HepG2 (cell line): Measurements from ENCODE around the gene UCN. TPM values are rescaled to one million over a fixed set of nuclear protein-coding genes. Genes with fewer than 3 reads are reported as not detected.
"Not testable (repeated sequence)": the region's sequence is repeated elsewhere in the genome, so short reads cannot be mapped to it uniquely, and the experiment has no call there.

Experiments
- ATAC-seq: fragments of 200-7000 bp; cut with Tn5 transposase; 3 replicates; pipeline ENCODE4 v1.9.1; 2020; ENCODE audit warnings: mild to moderate bottlenecking, moderate library complexity
- BruUV-seq: library from RNA; stranded (reverse); fragments of 400-500 nt; replicated peaks from 2 replicates; lab custom pipeline; 2021; lab: Mats Ljungman, UMichigan
- CTCF ChIA-PET: fragments of 300-600 bp; formaldehyde crosslinking; extraction: SDS; loops from one replicate; lab custom pipeline; 2021; ENCODE audit warnings: low total read pairs, inconsistent platforms, low intra/inter-chr PET ratio; lab: Yijun Ruan, JAX
- POLR2A ChIA-PET: fragments of 350-600 bp; sonication (Branson Sonifier 250); formaldehyde crosslinking; loops from one replicate; lab custom pipeline; 2020; ENCODE audit warnings: antibody characterized with exemption, inconsistent platforms; lab: Yijun Ruan, JAX
- DNase-seq: peaks from one replicate; pipeline ENCODE4 v3.0.0-alpha.2; 2015; ENCODE audit warnings: low spot score
- FAIRE-seq: peaks from 3 replicates; lab custom pipeline; 2011; peaks lifted over from hg19 to GRCh38; lab: Jason Lieb, UNC
- H2AFZ ChIP-seq: one replicate; pipeline ENCODE4 v1.6.1; 2011; ENCODE audit warnings: low read length, inconsistent platforms
- H3K27ac ChIP-seq: fragments of 300-600 bp; 3 replicates; pipeline ENCODE4 v1.8.0; 2011; ENCODE audit warnings: mixed run types, mild to moderate bottlenecking, mixed read lengths, low read length, inconsistent platforms; ENCODE audit not compliant: insufficient read depth; ENCODE audit errors: extremely low read length
- H3K27me3 ChIP-seq, 2 experiments: fragments of 200-600 bp in 1 of 2; 2 replicates in 1 of 2; 3 replicates in 1 of 2; pipeline versions ENCODE4 v1.6.0 to v1.8.0; 2011; ENCODE audit warnings: low read length in 2 of 2, mild to moderate bottlenecking in 2 of 2, moderate library complexity in 2 of 2, inconsistent platforms in 1 of 2; ENCODE audit not compliant: insufficient read depth in 2 of 2, control insufficient read depth in 1 of 2
- H3K36me3 ChIP-seq, 2 experiments: fragments of 200-600 bp in 1 of 2; replicated peaks in 1 of 2; 2 replicates in 1 of 2; 3 replicates in 1 of 2; pipeline versions ENCODE4 v1.5.1 to v1.8.0; 2011; ENCODE audit warnings: low read length in 2 of 2, inconsistent platforms in 1 of 2; ENCODE audit not compliant: insufficient read depth in 2 of 2, control insufficient read depth in 1 of 2
- H3K4me1 ChIP-seq: 2 replicates; pipeline ENCODE4 v1.5.1; 2012; ENCODE audit warnings: low read length, inconsistent platforms; ENCODE audit not compliant: insufficient read depth
- H3K4me2 ChIP-seq: 2 replicates; pipeline ENCODE4 v1.6.0; 2011; ENCODE audit warnings: low read depth, low read length, inconsistent platforms
- H3K4me3 ChIP-seq, 3 experiments: fragments of 200-600 bp in 1 of 3; sonication (generic), shearing (Covaris generic) in 1 of 3; replicated peaks in 1 of 3; 2 replicates each; pipeline ENCODE4 v1.5.1; 2011 to 2016; ENCODE audit warnings: low read length in 3 of 3, inconsistent platforms in 2 of 3, low read depth in 2 of 3, mild to moderate bottlenecking in 2 of 3, control low read depth in 1 of 3, mixed read lengths in 1 of 3; ENCODE audit not compliant: insufficient read depth in 1 of 3
- H3K79me2 ChIP-seq: one replicate; pipeline ENCODE4 v1.6.1; 2011; ENCODE audit warnings: low read length, inconsistent platforms; ENCODE audit not compliant: insufficient read depth
- H3K9ac ChIP-seq: 2 replicates; pipeline ENCODE4 v1.6.0; 2011; ENCODE audit warnings: mild to moderate bottlenecking, low read depth, low read length, inconsistent platforms; ENCODE audit not compliant: insufficient read depth
- H3K9me3 ChIP-seq: 2 replicates; pipeline ENCODE4 v1.5.1; 2012; ENCODE audit warnings: mild to moderate bottlenecking, low read length
- H4K20me1 ChIP-seq: 2 replicates; pipeline ENCODE4 v1.6.0; 2011; ENCODE audit warnings: inconsistent platforms, mild to moderate bottlenecking, low read length, moderate library complexity; ENCODE audit not compliant: insufficient read depth
- AKAP8 ChIP-seq: sonication (generic); formaldehyde crosslinking; IDR thresholded peaks from 2 replicates; pipeline ENCODE4 v1.5.1; 2020; ENCODE audit warnings: mild to moderate bottlenecking, missing genetic modification reagents
- FOXC1 ChIP-seq: sonication (generic); formaldehyde crosslinking; IDR thresholded peaks from 2 replicates; pipeline ENCODE4 v1.8.0; 2022; ENCODE audit warnings: mild to moderate bottlenecking, missing genetic modification reagents, borderline replicate concordance
- GATAD1 ChIP-seq: IDR thresholded peaks from 2 replicates; pipeline ENCODE4 v1.6.1; 2016; ENCODE audit warnings: missing genetic modification reagents, missing compliant biosample characterization
- HOXA3 ChIP-seq: sonication (generic); formaldehyde crosslinking; IDR thresholded peaks from 2 replicates; pipeline ENCODE4 v1.5.0; 2020; ENCODE audit warnings: missing genetic modification reagents
- KDM2A ChIP-seq: sonication (generic); formaldehyde crosslinking; IDR thresholded peaks from 2 replicates; pipeline ENCODE4 v1.4.0; 2020; ENCODE audit warnings: low read depth, missing genetic modification reagents, borderline replicate concordance
- KDM3A ChIP-seq: IDR thresholded peaks from 2 replicates; pipeline ENCODE4 v1.6.1; 2018; ENCODE audit warnings: low read depth, missing compliant biosample characterization
- KDM5B ChIP-seq: sonication (generic); formaldehyde crosslinking; IDR thresholded peaks from 2 replicates; pipeline ENCODE4 v1.4.0; 2020; ENCODE audit warnings: missing genetic modification reagents, mild to moderate bottlenecking, borderline replicate concordance
- MAX ChIP-seq: IDR thresholded peaks from 2 replicates; pipeline ENCODE4 v1.6.1; 2012; ENCODE audit warnings: inconsistent platforms
- MYC ChIP-seq: sonication (generic); formaldehyde crosslinking; IDR thresholded peaks from 2 replicates; pipeline ENCODE4 v1.9.0; 2021; ENCODE audit warnings: missing genetic modification reagents, borderline replicate concordance
- RCOR2 ChIP-seq: IDR thresholded peaks from 2 replicates; pipeline ENCODE4 v1.6.1; 2016; ENCODE audit warnings: missing biosample characterization, missing genetic modification reagents
- RXRA ChIP-seq: sonication (generic); formaldehyde crosslinking; IDR thresholded peaks from 2 replicates; pipeline ENCODE4 v1.5.1; 2020; ENCODE audit warnings: missing genetic modification reagents
- SPEN ChIP-seq: sonication (generic); formaldehyde crosslinking; IDR thresholded peaks from 2 replicates; pipeline ENCODE4 v1.5.1; 2020; ENCODE audit warnings: low read depth, mild to moderate bottlenecking, missing genetic modification reagents
- TP53 ChIP-seq: sonication (generic); formaldehyde crosslinking; conservative IDR thresholded peaks from 2 replicates; pipeline ENCODE4 v1.4.0; 2020; ENCODE audit warnings: missing genetic modification reagents
- WIZ ChIP-seq: sonication (generic); formaldehyde crosslinking; IDR thresholded peaks from 2 replicates; pipeline ENCODE4 v1.5.1; 2020; ENCODE audit warnings: mild to moderate bottlenecking, missing genetic modification reagents
- ZBTB33 ChIP-seq: sonication (generic); formaldehyde crosslinking; IDR thresholded peaks from 2 replicates; pipeline ENCODE4 v1.4.0; 2020; ENCODE audit warnings: missing genetic modification reagents
- ZBTB38 ChIP-seq: sonication (generic); formaldehyde crosslinking; IDR thresholded peaks from 2 replicates; pipeline ENCODE4 v1.5.1; 2020; ENCODE audit warnings: mild to moderate bottlenecking, missing genetic modification reagents
- ZEB1 ChIP-seq: IDR thresholded peaks from 2 replicates; pipeline ENCODE4 v1.6.1; 2012; ENCODE audit warnings: mild to moderate bottlenecking, low read depth, inconsistent platforms; ENCODE audit not compliant: insufficient replicate concordance
- ZNF350 ChIP-seq: sonication (generic); formaldehyde crosslinking; IDR thresholded peaks from 2 replicates; pipeline ENCODE4 v1.4.0; 2020; ENCODE audit warnings: mild to moderate bottlenecking, low read depth, missing genetic modification reagents, borderline replicate concordance
- WGBS: methylation state at CpG from one replicate; pipeline ENCODE4 v1.1.6; 2017; ENCODE audit warnings: low lambda C conversion rate; 5-methylcytosine and 5-hydroxymethylcytosine counted together
- in situ Hi-C: cut with HindIII; loops from 2 replicates; pipeline ENCODE4 v1.10.0; 2017; ENCODE audit warnings: low pct_unique_long_range_greater_than_20kb; ENCODE audit not compliant: extremely low pct_ligation_motif_present
- intact Hi-C: fragments of 100-400 bp; cut with micrococcal nuclease; formaldehyde crosslinking; loops from one replicate; pipeline ENCODE4 v1.10.0; 2022; ENCODE audit not compliant: unreplicated experiment
- polyA plus RNA-seq, 8 experiments: library from polyadenylated mRNA; depleted of rRNA in 3 of 8; stranded (reverse) in 7 of 8; unstranded in 1 of 8; fragments of >200 nt; fragmentation: Illumina TruSeq in 4 of 8; extraction: Trizol in 4 of 8; gene quantifications; 2 replicates each; pipeline versions ENCODE4 v1.2.1 to v1.2.3, GENCODE V29; 2011 to 2016; ENCODE audit warnings: low read depth in 4 of 8, missing spikeins in 1 of 8, mixed read lengths in 1 of 8; ENCODE audit not compliant: insufficient read depth in 1 of 8
- total RNA-seq, 5 experiments: library from RNA; depleted of rRNA; stranded (reverse); fragments of >200 nt; fragmentation: Illumina TruSeq; extraction: Trizol; gene quantifications; 2 replicates each; pipeline ENCODE4 v1.2.3, GENCODE V29; 2016; ENCODE audit warnings: low read depth in 1 of 5
- TF ChIP-seq, protein P1 (sequence below): sonication (generic); formaldehyde crosslinking; IDR thresholded peaks from 2 replicates; pipeline ENCODE4 v1.5.0; 2020; ENCODE audit warnings: missing genetic modification reagents

UCN gene
- total and polyA plus RNA-seq, 2 of the 13 experiments (the other 11 are each of a cell fraction or from before 2014, with no cell fraction given): 1.2 to 2.3 TPM

GRCh38 chr2:27353762-27354596 is 45.7 kb upstream of the UCN start (continued):
- TF ChIP-seq KDM3A (CRISPR knock-in tag) (0 out of 2 replicates have a peak, but pooled peaks have one; percentile 21), MAX (peak; percentile 84)

DNA sequence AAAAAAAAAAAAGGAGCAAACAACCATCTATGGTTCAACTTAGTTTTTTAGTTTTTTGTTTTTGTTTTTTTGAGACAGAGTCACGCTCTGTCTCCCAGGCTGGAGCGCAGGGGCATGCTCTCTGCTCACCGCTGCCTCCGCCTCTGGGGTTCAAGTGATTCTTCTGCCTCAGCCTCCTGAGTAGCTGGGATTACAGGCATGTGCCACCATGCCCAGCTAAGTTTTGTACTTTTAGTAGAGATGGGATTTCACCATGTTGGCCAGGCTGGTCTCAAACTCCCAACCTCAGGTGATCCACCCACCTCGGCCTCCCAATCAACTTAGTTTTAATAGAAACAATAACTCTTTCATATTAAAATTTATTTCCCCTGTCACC is 45.1 kb upstream of the UCN start:
- intact Hi-C loops, H4K20me1 ChIP-seq, in situ Hi-C loops, CTCF ChIA-PET, FAIRE-seq, ATAC-seq, DNase-seq, BruUV-seq, H3K36me3 ChIP-seq, H3K27me3 ChIP-seq, H3K9me3 ChIP-seq, H2AFZ ChIP-seq: not testable (repeated sequence)
- Histone ChIP-seq H3K79me2 (peaks cover 87% of the 10 kb centered on the region), H3K4me2 (peak overlapping the region; percentile 90), H3K27ac (peak overlapping the region; percentile 96), H3K9ac (peak overlapping the region; percentile 99), H3K4me3 (peak overlapping the region in 1 of 3 experiments; percentile 91; a peak in 2 of 6 replicates), H3K4me1 (peaks cover 51% of the 10 kb centered on the region)
- 51% methylated on average over 5 of the region's 5 CpGs for WGBS
- POLR2A ChIA-PET: interaction anchor here (0.6 to 4.1 kb wide), 23 partner anchors 10 to 1040 kb away, joined by 3 to 73 read pairs (median 4); partner anchors contain the start of genes ATRAID, CCDC121, EIF2B4 and FNDC4
- 0 out of 2 replicates have a peak, but pooled peaks have one; percentile 10 for TF ChIP-seq RCOR2 (CRISPR knock-in tag)
- TF ChIP-seq TP53 (CRISPR knock-in tag): 0 out of 2 replicates have a peak, but pooled peaks have one; percentile 7
- TF ChIP-seq RXRA (CRISPR knock-in tag): 0 out of 2 replicates have a peak, but pooled peaks have one; percentile 36
- peak; percentile 47; the same call in 1 of the 2 replicates for TF ChIP-seq MYC (CRISPR knock-in tag)
- TF ChIP-seq GATAD1 (CRISPR knock-in tag): 0 out of 2 replicates have a peak, but pooled peaks have one; percentile 20
- peak; percentile 58; the same call in 1 of the 2 replicates for TF ChIP-seq KDM5B (CRISPR knock-in tag)
- TF ChIP-seq WIZ (CRISPR knock-in tag): 0 out of 2 replicates have a peak, but pooled peaks have one; percentile 63
- TF ChIP-seq SPEN (CRISPR knock-in tag): 0 out of 2 replicates have a peak, but pooled peaks have one; percentile 24
- peak; percentile 31; the same call in 1 of the 2 replicates for TF ChIP-seq HOXA3
- TF ChIP-seq KDM2A (CRISPR knock-in tag): peak; percentile 9; the same call in 1 of the 2 replicates
- 0 out of 2 replicates have a peak, but pooled peaks have one; percentile 27 for TF ChIP-seq FOXC1 (CRISPR knock-in tag)
- peak; percentile 11 for TF ChIP-seq ZEB1
- TF ChIP-seq ZBTB33: peak; percentile 51; the same call in 1 of the 2 replicates
- TF ChIP-seq ZNF350 (CRISPR knock-in tag): 0 out of 2 replicates have a peak, but pooled peaks have one; percentile 30
- TF ChIP-seq ZBTB38: peak; percentile 60
- TF ChIP-seq AKAP8 (CRISPR knock-in tag): 0 out of 2 replicates have a peak, but pooled peaks have one; percentile 39
- TF ChIP-seq, protein P1, sequence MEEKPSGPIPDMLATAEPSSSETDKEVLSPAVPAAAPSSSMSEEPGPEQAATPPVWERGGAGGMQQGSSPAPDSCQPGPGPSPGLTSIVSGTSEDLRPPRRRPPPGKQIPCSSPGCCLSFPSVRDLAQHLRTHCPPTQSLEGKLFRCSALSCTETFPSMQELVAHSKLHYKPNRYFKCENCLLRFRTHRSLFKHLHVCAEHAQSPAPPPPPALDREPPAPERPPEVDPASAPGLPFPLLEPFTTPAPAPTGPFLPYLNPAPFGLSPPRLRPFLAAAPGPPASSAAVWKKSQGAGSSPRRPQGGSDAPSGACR (CRISPR knock-in tag): peak; percentile 45; the same call in 1 of the 2 replicates
